CD4-positive, alpha-beta memory T cell (primary cell): Measurements from ENCODE around the gene ORC4. TPM values are rescaled to one million over a fixed set of nuclear protein-coding genes. Genes with fewer than 3 reads are reported as not detected.

Experiments used
- CTCF ChIA-PET: fragments of 350-600 bp; sonication (Branson Sonifier 250); formaldehyde crosslinking; loops from one replicate; lab custom pipeline; 2021; ENCODE audit warnings: inconsistent platforms; ENCODE audit not compliant: partially characterized antibody; lab: Charles Lee
- POLR2A ChIA-PET: fragments of 350-600 bp; sonication (Branson Sonifier 250); formaldehyde crosslinking; loops from one replicate; lab custom pipeline; 2021; ENCODE audit not compliant: partially characterized antibody; lab: Charles Lee
- DNase-seq, 5 donors: peaks; one replicate each; pipeline versions ENCODE4 v3.0.0 to v3.0.0-alpha.2; 2020 to 2022; ENCODE audit warnings: mixed read lengths in 1 of 5
- H3K27ac ChIP-seq: one replicate; pipeline ENCODE4 v1.7.0; 2013; ENCODE audit warnings: low read depth, low read length
- H3K27me3 ChIP-seq: 2 replicates; pipeline ENCODE4 v1.7.0; 2013; ENCODE audit warnings: mild to moderate bottlenecking, low read length, moderate library complexity; ENCODE audit not compliant: insufficient read depth
- H3K36me3 ChIP-seq: 2 replicates; pipeline ENCODE4 v1.7.0; 2013; ENCODE audit warnings: mild to moderate bottlenecking, low read length, moderate library complexity; ENCODE audit not compliant: insufficient read depth
- H3K4me1 ChIP-seq: 2 replicates; pipeline ENCODE4 v1.7.0; 2013; ENCODE audit warnings: mild to moderate bottlenecking, low read length, moderate library complexity; ENCODE audit not compliant: insufficient read depth
- H3K4me3 ChIP-seq, 2 donors: one replicate each; pipeline ENCODE4 v1.7.0; 2013; ENCODE audit warnings: low read length in 2 of 2, mild to moderate bottlenecking in 1 of 2
- H3K9me3 ChIP-seq, 2 donors: one replicate each; pipeline ENCODE4 v1.7.0; 2013; ENCODE audit warnings: low read length in 2 of 2, control low read depth in 1 of 2; ENCODE audit not compliant: control insufficient read depth in 1 of 2
- H3K27ac Mint-ChIP-seq, 7 donors: one replicate each; pipeline ENCODE4 v1.8.0; 2020 to 2021; ENCODE audit warnings: mixed read lengths in 7 of 7, mild to moderate bottlenecking in 6 of 7, inconsistent platforms in 3 of 7, moderate library complexity in 3 of 7
- H3K27me3 Mint-ChIP-seq, 2 donors: one replicate each; pipeline ENCODE4 v1.8.0; 2020 to 2021; ENCODE audit warnings: mixed read lengths in 2 of 2
- H3K36me3 Mint-ChIP-seq, 2 donors: one replicate each; pipeline ENCODE4 v1.8.0; 2020 to 2021; ENCODE audit warnings: mixed read lengths in 2 of 2, inconsistent platforms in 1 of 2, mild to moderate bottlenecking in 1 of 2
- H3K4me1 Mint-ChIP-seq, 4 donors: one replicate each; pipeline ENCODE4 v1.8.0; 2020 to 2021; ENCODE audit warnings: mixed read lengths in 4 of 4, mild to moderate bottlenecking in 1 of 4
- H3K4me3 Mint-ChIP-seq, 8 donors: one replicate each; pipeline ENCODE4 v1.8.0; 2020 to 2021; ENCODE audit warnings: mixed read lengths in 8 of 8, mild to moderate bottlenecking in 7 of 8, moderate library complexity in 6 of 8, inconsistent platforms in 3 of 8
- H3K9me3 Mint-ChIP-seq, 8 donors: one replicate each; pipeline ENCODE4 v1.8.0; 2020 to 2021; ENCODE audit warnings: mixed read lengths in 8 of 8, mild to moderate bottlenecking in 5 of 8, inconsistent platforms in 3 of 8, moderate library complexity in 1 of 8
- intact Hi-C: fragments of 100-400 bp; cut with micrococcal nuclease; formaldehyde crosslinking; loops from one replicate; pipeline ENCODE4 v1.15.1; 2023
- polyA plus RNA-seq, 2 donors: library from polyadenylated mRNA; unstranded; fragments of 300-500 nt; fragmentation: Illumina TruSeq; gene quantifications; one replicate each; pipeline ENCODE4 v1.2.3, GENCODE V29; 2021
- total RNA-seq, 2 experiments: library from RNA; stranded (reverse); gene quantifications; one replicate each; pipeline ENCODE4 v1.2.3, GENCODE V29; 2021

Gene ORC4
- total and polyA plus RNA-seq, 4 experiments from 2014 or later: 42.9 to 60.1 (median 56.1) TPM

DNA sequence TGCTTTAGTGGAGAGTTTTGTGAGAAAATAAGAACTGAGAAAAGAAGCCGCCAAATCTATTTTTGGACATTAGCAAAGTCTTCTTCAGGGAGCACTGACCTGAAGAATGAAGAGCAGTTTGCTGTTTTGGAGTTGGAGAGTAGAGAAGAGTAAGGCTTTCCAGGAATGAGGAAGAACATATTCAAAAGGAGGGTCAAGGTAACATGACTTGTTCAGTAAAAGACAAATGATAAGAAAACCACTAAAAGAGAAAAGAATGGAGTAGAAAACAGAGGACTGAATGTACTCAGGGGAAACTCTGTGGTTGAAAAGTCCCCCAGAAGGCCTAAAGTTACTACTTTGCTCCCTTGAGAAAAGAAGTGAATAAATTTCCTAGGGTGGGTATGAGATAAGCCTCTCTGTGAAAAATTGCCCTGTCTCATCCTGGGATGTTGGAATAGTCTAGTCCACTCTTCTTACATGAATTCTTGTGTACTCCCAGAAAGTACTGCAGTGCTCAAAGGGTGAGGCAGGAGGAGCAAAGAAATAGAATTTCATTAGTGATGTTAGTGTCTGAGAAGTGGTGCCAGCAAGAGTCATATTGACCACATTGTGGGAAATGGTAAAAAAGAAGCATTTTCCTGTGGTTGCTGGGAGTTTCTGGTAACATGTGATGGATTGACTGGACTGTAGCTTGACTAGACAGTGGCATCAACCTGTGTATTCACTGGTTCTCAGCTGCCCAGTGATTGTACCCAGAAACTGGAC lies 28.1 kb upstream of the ORC4 start:
- H3K27ac ChIP-seq: no peak overlapping the region
- peaks cover 0 to 6% (median 3%) of the 10 kb centered on the region in 8 donors for H3K9me3 Mint-ChIP-seq
- intact Hi-C loops: no loop called here
- peak overlapping the region in 1 of 7 donors; percentile 26 for H3K27ac Mint-ChIP-seq
- no peak for DNase-seq
- peak overlapping the region in 1 of 8 donors; percentile 3 for H3K4me3 Mint-ChIP-seq
- H3K36me3 ChIP-seq: no peaks in the 10 kb centered on the region
- no peaks in the 10 kb centered on the region for H3K27me3 Mint-ChIP-seq
- no peaks in the 10 kb centered on the region for H3K27me3 ChIP-seq
- ChIA-PET POLR2A (no interaction called here), CTCF (no interaction called here)
- no peaks in the 10 kb centered on the region for H3K9me3 ChIP-seq
- peaks cover 4% of the 10 kb centered on the region in 2 donors for H3K36me3 Mint-ChIP-seq
- peaks cover 31 to 38% (median 35%) of the 10 kb centered on the region in 4 donors for H3K4me1 Mint-ChIP-seq
- no peak overlapping the region for H3K4me3 ChIP-seq
- peaks cover 4% of the 10 kb centered on the region for H3K4me1 ChIP-seq

- Histone ChIP-seq H3K27ac (no peak overlapping the region), H3K9me3 (no peaks in the 10 kb centered on the region), H3K4me1 (peaks cover 4% of the 10 kb centered on the region), H3K4me3 (no peak overlapping the region), H3K36me3 (no peaks in the 10 kb centered on the region), H3K27me3 (no peaks in the 10 kb centered on the region)
- Mint-ChIP-seq H3K36me3 (peaks cover 0 to 2% of the 10 kb centered on the region in 2 donors), H3K4me1 (peaks cover 25 to 38% (median 33%) of the 10 kb centered on the region in 4 donors), H3K27me3 (no peaks in the 10 kb centered on the region), H3K9me3 (no peaks in the 10 kb centered on the region), H3K4me3 (no peak overlapping the region), H3K27ac (peak overlapping the region in 1 of 7 donors; percentile 9)
- ChIA-PET POLR2A (no interaction called here), CTCF (no interaction called here)
- no peak for DNase-seq
- intact Hi-C loops: no loop called here
Measured at GRCh38 chr2:148046802-148047201, 26.3 kb upstream of the ORC4 start.

GRCh38 chr2:148044322-148044721 lies 23.8 kb upstream of the ORC4 start:
- intact Hi-C loops: no loop called here
- peaks cover 16 to 26% (median 23%) of the 10 kb centered on the region in 4 donors for H3K4me1 Mint-ChIP-seq
- H3K36me3 Mint-ChIP-seq: peaks cover 2 to 7% of the 10 kb centered on the region in 2 donors
- CTCF ChIA-PET: no interaction called here
- Histone ChIP-seq H3K4me3 (no peak overlapping the region), H3K36me3 (no peaks in the 10 kb centered on the region), H3K9me3 (no peaks in the 10 kb centered on the region), H3K27ac (no peak overlapping the region), H3K27me3 (no peaks in the 10 kb centered on the region), H3K4me1 (peaks cover 4% of the 10 kb centered on the region)
- H3K27ac Mint-ChIP-seq: no peak overlapping the region
- H3K27me3 Mint-ChIP-seq: no peaks in the 10 kb centered on the region
- DNase-seq: no peak
- H3K9me3 Mint-ChIP-seq: no peaks in the 10 kb centered on the region
- no peak overlapping the region for H3K4me3 Mint-ChIP-seq
- POLR2A ChIA-PET: no interaction called here

- Mint-ChIP-seq H3K4me3 (no peak overlapping the region), H3K4me1 (peaks cover 9 to 12% (median 10%) of the 10 kb centered on the region in 4 donors), H3K36me3 (peaks cover 2 to 7% of the 10 kb centered on the region in 2 donors), H3K27ac (no peak overlapping the region), H3K9me3 (no peaks in the 10 kb centered on the region), H3K27me3 (no peaks in the 10 kb centered on the region)
- POLR2A ChIA-PET: interaction anchor here (0.6 kb wide), 1 partner anchor 278 kb away, joined by 3 read pairs; no protein-coding TSS in a partner anchor
- Histone ChIP-seq H3K4me3 (no peak overlapping the region), H3K27me3 (no peaks in the 10 kb centered on the region), H3K36me3 (no peaks in the 10 kb centered on the region), H3K9me3 (no peaks in the 10 kb centered on the region), H3K27ac (no peak overlapping the region), H3K4me1 (no peaks in the 10 kb centered on the region)
- CTCF ChIA-PET: interaction anchor here (1.0 kb wide), 1 partner anchor 467 kb away, joined by 4 read pairs; no protein-coding TSS in a partner anchor
- intact Hi-C loops: no loop called here
- DNase-seq: no peak
Measured at GRCh38 chr2:148042219-148042618, 21.7 kb upstream of the ORC4 start.

DNA sequence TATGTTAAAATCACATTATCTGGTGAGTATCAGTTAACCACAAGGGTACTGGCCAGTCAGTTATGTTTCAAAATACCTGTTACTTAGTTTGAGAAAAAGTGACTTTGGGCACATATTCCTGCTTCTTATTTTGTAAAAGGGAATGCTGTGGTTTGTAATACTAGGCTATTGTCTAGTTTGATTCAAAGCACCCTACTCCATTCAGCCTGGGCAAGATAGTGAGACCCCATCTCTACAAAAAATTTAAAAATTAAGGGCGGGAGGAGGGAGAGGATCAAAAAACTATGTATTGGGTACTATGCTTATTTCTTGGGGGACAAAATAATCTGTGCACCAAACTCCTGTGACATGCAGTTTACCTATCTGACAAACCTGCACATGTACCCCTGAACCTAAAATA lies 19.2 kb upstream of the ORC4 start:
- H3K9me3 ChIP-seq: no peaks in the 10 kb centered on the region
- no peak overlapping the region for H3K4me3 ChIP-seq
- Mint-ChIP-seq H3K9me3 (no peaks in the 10 kb centered on the region), H3K27me3 (no peaks in the 10 kb centered on the region), H3K36me3 (peaks cover 2 to 12% of the 10 kb centered on the region in 2 donors), H3K4me1 (peaks cover 0 to 3% (median 1%) of the 10 kb centered on the region in 4 donors), H3K4me3 (no peak overlapping the region), H3K27ac (no peak overlapping the region)
- H3K27me3 ChIP-seq: no peaks in the 10 kb centered on the region
- intact Hi-C loops: no loop called here
- H3K27ac ChIP-seq: no peak overlapping the region
- no peaks in the 10 kb centered on the region for H3K36me3 ChIP-seq
- POLR2A ChIA-PET: no interaction called here
- H3K4me1 ChIP-seq: no peaks in the 10 kb centered on the region
- no peak for DNase-seq
- CTCF ChIA-PET: no interaction called here

DNA sequence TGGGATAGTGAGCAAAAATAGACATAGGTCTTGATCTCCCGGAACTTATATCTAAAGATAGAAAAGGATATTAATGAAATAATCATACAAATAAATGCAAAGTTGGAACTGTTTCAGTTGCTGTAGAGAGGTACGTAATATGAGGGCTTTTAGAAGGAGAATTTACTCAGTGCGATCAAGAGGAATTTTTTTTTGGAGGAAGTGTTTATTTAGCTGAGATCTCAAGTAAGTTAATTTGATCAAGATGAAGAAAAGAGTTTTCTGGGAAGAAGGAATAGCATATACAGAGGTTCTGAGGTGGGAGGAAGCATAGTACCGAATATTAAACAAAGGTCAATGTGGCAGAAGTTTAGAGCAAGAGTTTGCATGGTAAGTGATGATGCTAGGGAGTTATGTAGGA lies 11.7 kb upstream of the ORC4 start:
- H3K36me3 ChIP-seq: no peaks in the 10 kb centered on the region
- CTCF ChIA-PET: no interaction called here
- H3K27me3 ChIP-seq: no peaks in the 10 kb centered on the region
- peaks cover 1 to 5% of the 10 kb centered on the region in 2 donors for H3K36me3 Mint-ChIP-seq
- H3K4me1 Mint-ChIP-seq: peaks cover 0 to 9% (median 3%) of the 10 kb centered on the region in 4 donors
- intact Hi-C loops: no loop called here
- no peaks in the 10 kb centered on the region for H3K4me1 ChIP-seq
- H3K9me3 Mint-ChIP-seq: no peaks in the 10 kb centered on the region
- H3K4me3 ChIP-seq: no peak overlapping the region
- DNase-seq: no peak
- no peaks in the 10 kb centered on the region for H3K27me3 Mint-ChIP-seq
- H3K4me3 Mint-ChIP-seq: no peak overlapping the region
- no peak overlapping the region for H3K27ac Mint-ChIP-seq
- no peaks in the 10 kb centered on the region for H3K9me3 ChIP-seq
- H3K27ac ChIP-seq: no peak overlapping the region
- POLR2A ChIA-PET: interaction anchor here (0.5 kb wide), 1 partner anchor 230 kb away, joined by 4 read pairs; no protein-coding TSS in a partner anchor

GRCh38 chr2:148031152-148031551 lies 10.6 kb upstream of the ORC4 start:
- no peaks in the 10 kb centered on the region for H3K27me3 Mint-ChIP-seq
- ChIA-PET POLR2A (interaction anchor here (1.9 kb wide), 1 partner anchor 10 kb away, joined by 7 read pairs; the partner anchor contains the start of genes MBD5 and ORC4), CTCF (no interaction called here)
- Histone ChIP-seq H3K4me1 (no peaks in the 10 kb centered on the region), H3K9me3 (no peaks in the 10 kb centered on the region), H3K4me3 (no peak overlapping the region), H3K27ac (no peak overlapping the region), H3K27me3 (no peaks in the 10 kb centered on the region), H3K36me3 (no peaks in the 10 kb centered on the region)
- H3K4me3 Mint-ChIP-seq: no peak overlapping the region
- DNase-seq: no peak
- intact Hi-C loops: no loop called here
- H3K36me3 Mint-ChIP-seq: peaks cover 3 to 8% of the 10 kb centered on the region in 2 donors
- no peak overlapping the region for H3K27ac Mint-ChIP-seq
- H3K4me1 Mint-ChIP-seq: peaks cover 3 to 9% (median 5%) of the 10 kb centered on the region in 4 donors
- H3K9me3 Mint-ChIP-seq: no peaks in the 10 kb centered on the region
